ENCODE results near the gene CYTIP.

The CYTIP gene

GRCh38 chr2:157443795-157444640, at the start of gene CYTIP:
TSS of gene CYTIP (minus strand) at chr2:157444089. CDS start at chr2:157444020, 69 bp downstream.
- ATAC-seq = peak; percentile 77
- H3K9me3 Mint-ChIP-seq = no peaks in the 10 kb centered on the region
- H3K4me1 Mint-ChIP-seq = peaks cover 45% of the 10 kb centered on the region
- H3K27ac Mint-ChIP-seq = peak within 1 kb of the TSS; percentile 91
- peaks cover 48% of the 10 kb centered on the region for H3K36me3 Mint-ChIP-seq
- no peaks in the 10 kb centered on the region for H3K27me3 Mint-ChIP-seq
- H3K4me3 Mint-ChIP-seq = peak within 1 kb of the TSS; percentile 90

DNA sequence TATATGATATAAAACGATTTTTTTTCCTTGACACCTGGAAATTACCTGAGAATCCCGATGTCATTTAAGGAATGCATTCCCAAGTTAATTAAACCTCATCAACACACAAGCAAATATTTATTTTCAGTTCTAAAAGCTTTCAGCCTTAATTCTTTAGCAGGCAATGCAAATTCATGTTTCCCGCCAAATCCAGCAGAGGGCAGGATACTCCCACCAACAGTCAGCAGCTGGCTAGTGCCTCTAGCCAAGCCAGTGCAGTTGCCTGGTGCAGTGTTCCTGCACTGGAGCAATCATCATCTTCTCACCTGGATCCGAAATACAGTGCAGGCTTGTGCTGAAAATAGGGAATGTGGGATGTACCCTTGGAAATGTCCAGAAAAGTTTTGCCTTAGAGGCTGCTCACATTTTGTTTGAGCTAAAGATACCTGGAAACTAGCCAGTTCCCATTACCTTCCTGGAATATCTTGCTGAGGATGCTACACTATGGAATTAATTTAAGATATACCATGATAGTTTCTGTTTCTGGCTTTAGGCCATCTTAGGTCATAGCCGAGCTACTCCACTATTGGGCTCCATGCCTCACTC, 48.4 kb upstream of the CYTIP start:
- no peaks in the 10 kb centered on the region for H3K9me3 Mint-ChIP-seq
- no peaks in the 10 kb centered on the region for H3K27me3 Mint-ChIP-seq
- no peaks in the 10 kb centered on the region for H3K36me3 Mint-ChIP-seq
- H3K4me3 Mint-ChIP-seq = no peak overlapping the region
- peak; percentile 82 for ATAC-seq
- H3K4me1 Mint-ChIP-seq = peaks cover 21% of the 10 kb centered on the region
- H3K27ac Mint-ChIP-seq = peak overlapping the region; percentile 7

DNA sequence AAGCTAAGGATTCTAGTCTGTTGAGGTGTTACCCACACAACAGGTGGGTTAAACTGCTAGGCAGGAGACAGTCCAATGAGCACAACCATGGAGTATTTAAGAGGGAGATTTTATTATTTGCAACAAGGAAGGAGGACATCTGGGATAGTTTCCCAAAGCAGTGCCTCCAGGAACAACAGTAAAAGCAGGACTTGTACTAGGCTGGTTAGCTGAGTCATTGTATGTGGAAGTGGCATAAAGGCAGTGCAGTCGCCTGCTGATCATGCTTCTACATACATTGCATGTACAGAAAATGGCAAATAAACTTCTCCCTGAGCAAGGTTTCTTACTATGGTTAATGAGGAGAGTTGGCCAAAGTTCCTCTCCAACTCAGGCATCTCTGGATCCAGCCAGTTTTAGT, 46.1 kb upstream of the CYTIP start:
- Mint-ChIP-seq H3K36me3 (no peaks in the 10 kb centered on the region), H3K27me3 (no peaks in the 10 kb centered on the region), H3K4me3 (no peak overlapping the region), H3K27ac (peak overlapping the region; percentile 9), H3K9me3 (no peaks in the 10 kb centered on the region), H3K4me1 (peaks cover 30% of the 10 kb centered on the region)
- no peak for ATAC-seq

GRCh38 chr2:157488877-157489276, 45.0 kb upstream of the CYTIP start:
- Mint-ChIP-seq H3K4me1 (peaks cover 30% of the 10 kb centered on the region), H3K36me3 (no peaks in the 10 kb centered on the region), H3K9me3 (no peaks in the 10 kb centered on the region), H3K4me3 (no peak overlapping the region), H3K27me3 (no peaks in the 10 kb centered on the region), H3K27ac (peak overlapping the region; percentile 9)
- no peak for ATAC-seq

GRCh38 chr2:157487747-157488146, 43.9 kb upstream of the CYTIP start:
- H3K9me3 Mint-ChIP-seq = no peaks in the 10 kb centered on the region
- no peaks in the 10 kb centered on the region for H3K27me3 Mint-ChIP-seq
- H3K4me1 Mint-ChIP-seq = peaks cover 24% of the 10 kb centered on the region
- H3K27ac Mint-ChIP-seq = peak overlapping the region; percentile 9
- ATAC-seq = no peak
- no peak overlapping the region for H3K4me3 Mint-ChIP-seq
- H3K36me3 Mint-ChIP-seq = no peaks in the 10 kb centered on the region

GRCh38 chr2:157487271-157487610, 43.4 kb upstream of the CYTIP start:
- Mint-ChIP-seq H3K4me3 (no peak overlapping the region), H3K36me3 (no peaks in the 10 kb centered on the region)
- ATAC-seq = no peak

DNA sequence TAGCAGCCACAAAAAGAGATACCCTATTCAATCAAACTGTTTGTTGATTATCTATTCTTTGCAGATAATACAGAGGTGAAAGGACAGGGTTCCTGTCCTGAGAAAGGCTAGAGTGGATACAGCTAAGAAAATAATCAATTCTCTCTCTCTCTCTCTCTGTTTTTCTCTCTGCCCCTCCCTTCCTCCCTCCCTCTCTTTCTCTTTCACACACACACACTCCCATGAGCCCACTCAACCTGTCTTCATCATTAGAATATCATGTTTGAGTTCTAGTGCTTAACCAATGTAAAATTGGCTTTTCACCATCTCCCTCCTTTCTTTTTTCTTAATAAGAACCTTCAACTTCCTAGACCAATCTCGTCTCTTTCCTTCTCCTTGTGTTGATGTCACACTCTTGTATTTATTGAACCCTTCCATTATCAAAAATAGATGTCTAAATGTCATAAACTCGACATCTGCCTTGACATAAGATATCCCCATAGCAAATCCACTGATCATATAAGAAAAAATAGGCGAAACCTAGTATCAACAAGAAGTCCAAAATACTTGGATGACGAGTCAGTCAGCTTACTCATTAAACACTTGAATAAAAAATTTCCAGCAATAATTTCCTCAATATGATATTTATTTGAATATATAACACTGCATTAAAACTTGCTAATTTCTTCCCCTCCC, 42.8 kb upstream of the CYTIP start:
- Mint-ChIP-seq H3K4me1 (peaks cover 17% of the 10 kb centered on the region), H3K4me3 (no peak overlapping the region), H3K36me3 (no peaks in the 10 kb centered on the region), H3K9me3 (no peaks in the 10 kb centered on the region), H3K27ac (peak overlapping the region; percentile 9), H3K27me3 (no peaks in the 10 kb centered on the region)
- ATAC-seq = no peak

More at GRCh38 chr2:157487271-157487610, 43.4 kb upstream of the CYTIP start:
- Mint-ChIP-seq H3K4me1 (peaks cover 19% of the 10 kb centered on the region), H3K9me3 (no peaks in the 10 kb centered on the region), H3K27ac (peak overlapping the region; percentile 9), H3K27me3 (no peaks in the 10 kb centered on the region)

DNA sequence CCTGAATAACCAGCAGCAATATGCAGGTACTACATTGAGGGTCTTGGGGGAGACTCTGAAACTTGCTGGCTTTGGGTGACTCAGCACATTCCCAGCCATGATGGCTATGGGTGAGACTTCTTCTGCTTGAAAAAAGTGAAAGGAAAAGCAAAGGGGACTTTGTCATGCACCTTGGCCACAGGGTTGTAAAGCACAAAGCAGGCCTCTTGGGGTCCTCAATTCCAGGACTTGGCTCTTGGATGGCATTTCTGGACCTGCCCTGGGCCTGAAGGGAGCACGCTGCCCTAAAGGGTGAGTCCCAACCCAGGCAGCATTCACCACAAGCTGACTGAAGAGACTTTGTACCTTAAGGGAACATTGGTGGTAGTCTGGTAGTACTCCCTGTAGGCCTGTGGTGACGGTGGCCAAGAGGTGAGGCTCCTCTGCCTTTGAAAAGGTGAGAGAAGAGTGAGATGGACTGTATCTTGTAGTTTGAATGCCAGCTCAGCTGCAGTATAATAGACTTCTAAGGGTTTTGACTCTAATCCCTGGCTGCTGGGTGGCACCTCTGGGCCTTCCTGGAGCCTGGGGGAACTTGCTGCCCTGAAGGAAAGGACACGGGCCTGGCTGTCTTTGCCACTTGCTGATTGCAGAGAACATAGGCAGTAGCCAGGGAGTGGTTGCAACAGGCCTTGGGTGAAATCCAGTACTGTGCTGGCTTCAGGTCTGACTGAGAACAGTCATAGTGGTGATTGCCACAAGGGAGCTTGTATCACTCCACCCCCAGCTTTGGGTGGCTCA, 36.5 kb upstream of the CYTIP start:
- Mint-ChIP-seq H3K4me1 (peaks cover 33% of the 10 kb centered on the region), H3K27ac (peak overlapping the region; percentile 71), H3K9me3 (no peaks in the 10 kb centered on the region), H3K27me3 (no peaks in the 10 kb centered on the region), H3K36me3 (no peaks in the 10 kb centered on the region), H3K4me3 (no peak overlapping the region)
- peak; percentile 88 for ATAC-seq

DNA sequence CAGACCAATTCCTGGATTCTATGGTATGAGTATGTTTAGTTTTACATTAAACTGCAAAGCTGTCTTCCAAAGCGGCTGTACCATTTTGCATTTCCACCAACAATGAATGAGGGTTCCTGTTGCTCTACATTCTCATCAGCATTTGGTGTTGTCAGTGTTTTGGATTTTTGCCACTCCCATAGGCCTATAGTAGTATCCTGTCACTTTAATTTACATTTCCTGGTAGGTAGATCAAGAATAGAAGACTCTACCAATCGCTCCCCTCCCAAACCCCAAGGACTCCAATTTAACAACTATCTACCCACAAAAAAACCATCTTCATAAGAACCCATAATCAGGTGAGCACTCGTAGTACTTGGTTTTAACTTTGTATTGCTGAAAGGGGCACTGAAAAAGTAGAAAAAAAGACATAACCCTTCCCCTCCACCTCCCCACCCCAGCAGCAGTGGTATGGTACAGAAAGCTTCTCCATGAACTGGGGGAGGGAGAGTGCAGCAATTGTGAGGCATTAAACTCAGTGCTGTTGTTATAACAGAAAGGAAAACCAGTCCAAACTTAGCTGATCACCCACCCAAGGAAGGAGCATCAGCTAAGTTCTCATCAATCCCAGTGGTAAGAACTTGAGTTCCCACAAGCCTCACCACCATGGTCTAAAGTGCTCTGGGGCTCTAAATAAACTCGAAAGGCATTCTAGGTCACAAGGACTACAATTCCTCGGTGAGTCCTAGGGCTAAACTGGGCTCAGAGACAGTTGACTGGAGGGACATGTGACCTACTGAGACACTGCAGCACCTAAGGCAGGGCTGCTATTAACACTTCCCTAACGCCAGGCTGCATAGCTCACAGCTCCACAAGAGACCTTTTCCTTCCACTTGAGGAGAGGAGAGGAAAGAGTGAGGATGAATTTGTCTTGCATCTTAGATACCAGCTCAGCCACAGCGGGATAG, 35.5 kb upstream of the CYTIP start:
- peaks cover 33% of the 10 kb centered on the region for H3K4me1 Mint-ChIP-seq
- no peaks in the 10 kb centered on the region for H3K36me3 Mint-ChIP-seq
- H3K27me3 Mint-ChIP-seq = no peaks in the 10 kb centered on the region
- H3K27ac Mint-ChIP-seq = peak overlapping the region; percentile 71
- no peaks in the 10 kb centered on the region for H3K9me3 Mint-ChIP-seq
- no peak for ATAC-seq
- no peak overlapping the region for H3K4me3 Mint-ChIP-seq

- Mint-ChIP-seq H3K9me3 (no peaks in the 10 kb centered on the region), H3K27me3 (no peaks in the 10 kb centered on the region), H3K4me1 (peaks cover 43% of the 10 kb centered on the region), H3K27ac (peak overlapping the region; percentile 46), H3K36me3 (no peaks in the 10 kb centered on the region), H3K4me3 (no peak overlapping the region)
- ATAC-seq = no peak
Observed at GRCh38 chr2:157477919-157478318, 34.0 kb upstream of the CYTIP start.

GRCh38 chr2:157476953-157477709, 33.2 kb upstream of the CYTIP start:
- no peak overlapping the region for H3K4me3 Mint-ChIP-seq
- peak overlapping the region; percentile 46 for H3K27ac Mint-ChIP-seq
- H3K4me1 Mint-ChIP-seq = peaks cover 44% of the 10 kb centered on the region
- H3K9me3 Mint-ChIP-seq = no peaks in the 10 kb centered on the region
- H3K27me3 Mint-ChIP-seq = no peaks in the 10 kb centered on the region
- no peak for ATAC-seq
- H3K36me3 Mint-ChIP-seq = no peaks in the 10 kb centered on the region

DNA sequence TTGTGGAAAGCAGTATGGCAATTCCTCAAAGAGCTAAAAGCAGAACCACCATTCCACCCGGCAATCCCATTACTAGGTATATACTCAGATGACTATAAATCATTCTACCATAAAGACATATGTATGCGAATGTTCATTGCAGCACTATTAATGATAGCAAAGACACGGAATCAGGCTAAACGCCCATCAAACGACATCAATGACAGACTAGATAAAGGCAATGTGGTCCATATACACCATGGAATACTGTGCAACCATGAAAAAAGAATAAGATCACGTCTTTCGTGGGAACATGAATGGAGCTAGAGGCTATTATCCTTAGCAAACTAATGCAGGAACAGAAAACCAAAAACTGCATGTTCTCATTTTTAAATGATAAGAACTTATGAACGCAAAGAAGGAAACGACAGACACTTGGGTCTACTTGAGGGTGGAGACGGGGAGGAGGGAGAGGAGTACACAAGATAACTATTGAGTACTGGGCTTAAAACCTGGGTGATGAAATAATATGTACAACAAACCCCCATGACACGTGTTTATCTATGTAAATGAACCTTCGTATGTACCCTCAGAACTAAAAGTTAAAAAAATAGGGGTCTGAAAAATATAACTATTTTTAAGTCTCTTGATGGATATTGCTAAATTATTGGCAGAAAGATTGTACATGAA, 32.0 kb upstream of the CYTIP start:
- H3K27ac Mint-ChIP-seq = no peak overlapping the region
- H3K4me1 Mint-ChIP-seq = peaks cover 39% of the 10 kb centered on the region
- ATAC-seq = no peak
- H3K27me3 Mint-ChIP-seq = no peaks in the 10 kb centered on the region
- H3K4me3 Mint-ChIP-seq = no peak overlapping the region
- no peaks in the 10 kb centered on the region for H3K9me3 Mint-ChIP-seq
- no peaks in the 10 kb centered on the region for H3K36me3 Mint-ChIP-seq

- Mint-ChIP-seq H3K27ac (peak overlapping the region; percentile 67), H3K4me3 (no peak overlapping the region), H3K36me3 (no peaks in the 10 kb centered on the region), H3K4me1 (peaks cover 42% of the 10 kb centered on the region), H3K9me3 (no peaks in the 10 kb centered on the region), H3K27me3 (no peaks in the 10 kb centered on the region)
- ATAC-seq = no peak
Observed at GRCh38 chr2:157473581-157473980, 29.7 kb upstream of the CYTIP start.
